DND-41 (cell line): Measurements from ENCODE around the gene CACHD1.

Experiments
- CTCF ChIP-seq: IDR thresholded peaks from 2 replicates; pipeline ENCODE4 v1.5.1; 2012; ENCODE audit warnings: borderline replicate concordance, low read length, moderate library complexity, mild to moderate bottlenecking; ENCODE audit not compliant: poor library complexity, severe bottlenecking; ENCODE audit errors: extremely low read depth
- EZH2 ChIP-seq: IDR thresholded peaks from 3 replicates; pipeline ENCODE4 v1.6.1; 2012; ENCODE audit warnings: borderline replicate concordance, low read depth, mild to moderate bottlenecking, moderate library complexity, low read length, inconsistent platforms; ENCODE audit not compliant: severe bottlenecking

- TF ChIP-seq CTCF (no peak), EZH2 (no peak)
These were observed 48.6 kb upstream of the CACHD1 start for GRCh38 chr1:64421377-64421776.
